HEK293 (cell line): ENCODE data around the gene IGSF1.
A peak's percentile ranks its signal among the peaks of the same experiment; 100 is the strongest.

Source experiments
- EGR2 ChIP-seq: fragments of 450-650 bp; formaldehyde crosslinking; IDR thresholded peaks from 2 replicates; pipeline ENCODE4 v1.5.1; 2016; ENCODE audit warnings: low read depth, missing biosample characterization, missing genetic modification characterization
- MZF1 ChIP-seq: fragments of 450-650 bp; formaldehyde crosslinking; IDR thresholded peaks from 2 replicates; pipeline ENCODE4 v1.5.1; 2017; ENCODE audit warnings: missing biosample characterization, missing genetic modification characterization, borderline replicate concordance
- SETDB1 ChIP-seq: IDR thresholded peaks from one replicate; pipeline ENCODE4 v1.6.1; 2017; ENCODE audit warnings: mild to moderate bottlenecking, low read length, moderate library complexity, mixed read lengths; ENCODE audit not compliant: insufficient read length
- WT1 ChIP-seq: fragments of 450-650 bp; formaldehyde crosslinking; IDR thresholded peaks from 2 replicates; pipeline ENCODE4 v1.5.1; 2016; ENCODE audit warnings: missing biosample characterization, missing genetic modification characterization
- ZBTB20 ChIP-seq: fragments of 450-650 bp; formaldehyde crosslinking; IDR thresholded peaks from 2 replicates; pipeline ENCODE4 v1.5.1; 2016; ENCODE audit warnings: missing biosample characterization, missing genetic modification characterization
- ZEB2 ChIP-seq: fragments of 450-650 bp; formaldehyde crosslinking; IDR thresholded peaks from 2 replicates; pipeline ENCODE4 v1.5.1; 2016; ENCODE audit warnings: missing biosample characterization, missing genetic modification characterization
- ZNF24 ChIP-seq: fragments of 450-650 bp; formaldehyde crosslinking; IDR thresholded peaks from 2 replicates; pipeline ENCODE4 v1.5.1; 2016; ENCODE audit warnings: missing biosample characterization, missing genetic modification characterization
- ZNF501 ChIP-seq: fragments of 450-650 bp; formaldehyde crosslinking; IDR thresholded peaks from 2 replicates; pipeline ENCODE4 v1.5.1; 2016; ENCODE audit warnings: missing biosample characterization, missing genetic modification characterization
- ZNF558 ChIP-seq: fragments of 450-650 bp; formaldehyde crosslinking; IDR thresholded peaks from 2 replicates; pipeline ENCODE4 v1.5.1; 2016; ENCODE audit warnings: missing biosample characterization, missing genetic modification characterization
- TF ChIP-seq, protein P1 (sequence below): fragments of 450-650 bp; formaldehyde crosslinking; IDR thresholded peaks from 2 replicates; pipeline ENCODE4 v1.5.1; 2016; ENCODE audit warnings: missing biosample characterization, missing genetic modification characterization
- TF ChIP-seq, protein P2 (sequence below): fragments of 450-650 bp; formaldehyde crosslinking; IDR thresholded peaks from 2 replicates; pipeline ENCODE4 v1.5.1; 2016; ENCODE audit warnings: missing biosample characterization, missing genetic modification characterization
- TF ChIP-seq, protein P3 (sequence below): fragments of 450-650 bp; formaldehyde crosslinking; IDR thresholded peaks from 2 replicates; pipeline ENCODE4 v1.5.1; 2017; ENCODE audit warnings: missing biosample characterization, missing genetic modification characterization
- TF ChIP-seq, protein P4 (sequence below): fragments of 450-650 bp; formaldehyde crosslinking; IDR thresholded peaks from 2 replicates; pipeline ENCODE4 v1.5.1; 2016; ENCODE audit warnings: missing biosample characterization, missing genetic modification characterization, low read depth

DNA sequence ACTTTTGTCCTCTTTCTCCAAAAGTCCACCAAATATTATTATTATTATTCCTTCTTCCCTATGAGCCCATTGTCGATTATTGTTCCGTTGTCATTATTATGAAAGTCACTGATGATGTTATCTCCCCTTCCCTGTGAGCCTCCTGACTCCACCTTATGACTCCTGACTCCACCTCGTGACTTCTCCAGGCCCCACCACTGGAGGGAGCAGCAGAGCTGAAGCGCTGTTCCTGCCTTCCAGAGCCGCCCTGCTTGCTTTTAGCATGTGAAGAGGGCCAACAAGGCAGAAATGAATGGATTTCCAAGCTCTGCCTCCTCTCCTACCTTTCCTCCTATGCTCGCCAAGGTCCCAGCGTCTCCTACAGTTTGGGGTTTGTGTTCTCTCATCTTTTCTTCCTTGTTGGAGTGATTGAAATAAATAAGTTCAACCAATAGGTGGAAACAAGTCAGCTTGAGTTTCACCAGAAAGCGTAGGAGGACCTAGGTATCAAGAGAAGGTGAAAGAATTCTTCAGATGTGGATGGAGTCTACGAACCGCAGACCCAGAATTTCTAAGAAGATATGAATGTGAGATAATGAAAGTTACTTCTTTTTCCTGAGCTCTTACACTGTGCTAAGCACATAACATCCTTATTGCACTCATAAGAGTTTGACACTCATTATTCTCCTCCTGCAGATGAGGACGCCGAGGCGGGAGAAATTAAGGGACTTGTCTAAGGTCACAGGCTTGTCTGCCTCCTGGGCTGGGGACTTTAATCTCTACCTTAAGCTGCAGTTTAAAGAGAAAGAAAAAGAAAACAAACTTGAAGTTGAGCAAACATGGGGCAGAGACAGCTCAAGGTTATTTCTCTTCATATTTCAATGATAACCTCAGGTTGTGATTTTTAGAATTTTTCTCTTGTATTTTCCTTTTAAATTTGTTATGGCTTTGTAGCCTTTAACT is 26.1 kb downstream of the IGSF1 start:
- TF ChIP-seq, protein P1, sequence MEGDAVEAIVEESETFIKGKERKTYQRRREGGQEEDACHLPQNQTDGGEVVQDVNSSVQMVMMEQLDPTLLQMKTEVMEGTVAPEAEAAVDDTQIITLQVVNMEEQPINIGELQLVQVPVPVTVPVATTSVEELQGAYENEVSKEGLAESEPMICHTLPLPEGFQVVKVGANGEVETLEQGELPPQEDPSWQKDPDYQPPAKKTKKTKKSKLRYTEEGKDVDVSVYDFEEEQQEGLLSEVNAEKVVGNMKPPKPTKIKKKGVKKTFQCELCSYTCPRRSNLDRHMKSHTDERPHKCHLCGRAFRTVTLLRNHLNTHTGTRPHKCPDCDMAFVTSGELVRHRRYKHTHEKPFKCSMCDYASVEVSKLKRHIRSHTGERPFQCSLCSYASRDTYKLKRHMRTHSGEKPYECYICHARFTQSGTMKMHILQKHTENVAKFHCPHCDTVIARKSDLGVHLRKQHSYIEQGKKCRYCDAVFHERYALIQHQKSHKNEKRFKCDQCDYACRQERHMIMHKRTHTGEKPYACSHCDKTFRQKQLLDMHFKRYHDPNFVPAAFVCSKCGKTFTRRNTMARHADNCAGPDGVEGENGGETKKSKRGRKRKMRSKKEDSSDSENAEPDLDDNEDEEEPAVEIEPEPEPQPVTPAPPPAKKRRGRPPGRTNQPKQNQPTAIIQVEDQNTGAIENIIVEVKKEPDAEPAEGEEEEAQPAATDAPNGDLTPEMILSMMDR (tag by site-specific recombination), result 0 out of 2 replicates have a peak, but pooled peaks have one; percentile 25
- TF ChIP-seq, protein P2, sequence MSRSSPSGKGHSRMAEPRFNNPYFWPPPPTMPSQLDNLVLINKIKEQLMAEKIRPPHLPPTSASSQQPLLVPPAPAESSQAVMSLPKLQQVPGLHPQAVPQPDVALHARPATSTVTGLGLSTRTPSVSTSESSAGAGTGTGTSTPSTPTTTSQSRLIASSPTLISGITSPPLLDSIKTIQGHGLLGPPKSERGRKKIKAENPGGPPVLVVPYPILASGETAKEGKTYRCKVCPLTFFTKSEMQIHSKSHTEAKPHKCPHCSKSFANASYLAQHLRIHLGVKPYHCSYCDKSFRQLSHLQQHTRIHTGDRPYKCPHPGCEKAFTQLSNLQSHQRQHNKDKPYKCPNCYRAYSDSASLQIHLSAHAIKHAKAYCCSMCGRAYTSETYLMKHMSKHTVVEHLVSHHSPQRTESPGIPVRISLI (tag by site-specific recombination), result no peak
- TF ChIP-seq ZNF558 (tag by site-specific recombination) (no peak), WT1 (tag by site-specific recombination) (no peak), ZEB2 (no peak), MZF1 (tag by site-specific recombination) (no peak), ZNF24 (no peak), ZBTB20 (tag by site-specific recombination) (no peak), EGR2 (tag by site-specific recombination) (no peak), SETDB1 (no peak), ZNF501 (tag by site-specific recombination) (no peak)
- TF ChIP-seq, protein P3, sequence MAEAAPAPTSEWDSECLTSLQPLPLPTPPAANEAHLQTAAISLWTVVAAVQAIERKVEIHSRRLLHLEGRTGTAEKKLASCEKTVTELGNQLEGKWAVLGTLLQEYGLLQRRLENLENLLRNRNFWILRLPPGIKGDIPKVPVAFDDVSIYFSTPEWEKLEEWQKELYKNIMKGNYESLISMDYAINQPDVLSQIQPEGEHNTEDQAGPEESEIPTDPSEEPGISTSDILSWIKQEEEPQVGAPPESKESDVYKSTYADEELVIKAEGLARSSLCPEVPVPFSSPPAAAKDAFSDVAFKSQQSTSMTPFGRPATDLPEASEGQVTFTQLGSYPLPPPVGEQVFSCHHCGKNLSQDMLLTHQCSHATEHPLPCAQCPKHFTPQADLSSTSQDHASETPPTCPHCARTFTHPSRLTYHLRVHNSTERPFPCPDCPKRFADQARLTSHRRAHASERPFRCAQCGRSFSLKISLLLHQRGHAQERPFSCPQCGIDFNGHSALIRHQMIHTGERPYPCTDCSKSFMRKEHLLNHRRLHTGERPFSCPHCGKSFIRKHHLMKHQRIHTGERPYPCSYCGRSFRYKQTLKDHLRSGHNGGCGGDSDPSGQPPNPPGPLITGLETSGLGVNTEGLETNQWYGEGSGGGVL (tag by site-specific recombination), result no peak
- TF ChIP-seq, protein P4, sequence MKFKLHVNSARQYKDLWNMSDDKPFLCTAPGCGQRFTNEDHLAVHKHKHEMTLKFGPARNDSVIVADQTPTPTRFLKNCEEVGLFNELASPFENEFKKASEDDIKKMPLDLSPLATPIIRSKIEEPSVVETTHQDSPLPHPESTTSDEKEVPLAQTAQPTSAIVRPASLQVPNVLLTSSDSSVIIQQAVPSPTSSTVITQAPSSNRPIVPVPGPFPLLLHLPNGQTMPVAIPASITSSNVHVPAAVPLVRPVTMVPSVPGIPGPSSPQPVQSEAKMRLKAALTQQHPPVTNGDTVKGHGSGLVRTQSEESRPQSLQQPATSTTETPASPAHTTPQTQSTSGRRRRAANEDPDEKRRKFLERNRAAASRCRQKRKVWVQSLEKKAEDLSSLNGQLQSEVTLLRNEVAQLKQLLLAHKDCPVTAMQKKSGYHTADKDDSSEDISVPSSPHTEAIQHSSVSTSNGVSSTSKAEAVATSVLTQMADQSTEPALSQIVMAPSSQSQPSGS (tag by site-specific recombination), result no peak
